Fibroblast of lung (primary cell): ENCODE measurements around the gene TEK. TPM values are rescaled to one million over a fixed set of nuclear protein-coding genes. Genes with fewer than 3 reads are reported as not detected.

Experiments used
- DNase-seq, 2 donors: peaks; one replicate each; pipeline versions ENCODE4 v3.0.0 to v3.0.0-alpha.2; 2010; ENCODE audit warnings: low read depth in 2 of 2
- H2AFZ ChIP-seq: 2 replicates; pipeline ENCODE4 v1.5.1; 2012; ENCODE audit warnings: low read length, control low read depth, inconsistent platforms
- H3K27ac ChIP-seq: 2 replicates; pipeline ENCODE4 v1.5.1; 2011; ENCODE audit warnings: low read length, control low read depth; ENCODE audit not compliant: insufficient read depth
- H3K27me3 ChIP-seq: 2 replicates; pipeline ENCODE4 v1.5.1; 2011; ENCODE audit warnings: mild to moderate bottlenecking, low read length; ENCODE audit not compliant: control insufficient read depth, insufficient read depth
- H3K36me3 ChIP-seq: 2 replicates; pipeline ENCODE4 v1.5.1; 2011; ENCODE audit warnings: low read length; ENCODE audit not compliant: control insufficient read depth, insufficient read depth
- H3K4me1 ChIP-seq: 2 replicates; pipeline ENCODE4 v1.5.1; 2011; ENCODE audit warnings: low read length; ENCODE audit not compliant: control insufficient read depth, insufficient read depth; ENCODE audit errors: extremely low read depth
- H3K4me2 ChIP-seq: 2 replicates; pipeline ENCODE4 v1.5.1; 2011; ENCODE audit warnings: low read length, control low read depth; ENCODE audit not compliant: insufficient read depth; ENCODE audit errors: extremely low read depth
- H3K4me3 ChIP-seq, 4 experiments: fragments of 200-600 bp in 1 of 4; sonication (generic) in 1 of 4; replicated peaks in 1 of 4; 2 replicates each; pipeline ENCODE4 v1.5.1; 2011 to 2016; ENCODE audit warnings: low read length in 4 of 4, low read depth in 3 of 4, mild to moderate bottlenecking in 3 of 4, control low read depth in 2 of 4, inconsistent platforms in 1 of 4, mixed read lengths in 1 of 4; ENCODE audit not compliant: insufficient read depth in 1 of 4; ENCODE audit errors: control extremely low read depth in 1 of 4
- H3K79me2 ChIP-seq: 2 replicates; pipeline ENCODE4 v1.5.1; 2012; ENCODE audit warnings: mild to moderate bottlenecking, low read length, inconsistent platforms; ENCODE audit not compliant: control insufficient read depth, insufficient read depth
- H3K9ac ChIP-seq: 2 replicates; pipeline ENCODE4 v1.5.1; 2011; ENCODE audit warnings: mild to moderate bottlenecking, low read length, control low read depth; ENCODE audit not compliant: insufficient read depth
- H3K9me3 ChIP-seq: 2 replicates; pipeline ENCODE4 v1.5.1; 2012; ENCODE audit warnings: low read depth, low read length; ENCODE audit not compliant: control insufficient read depth, insufficient read depth
- H4K20me1 ChIP-seq: 2 replicates; pipeline ENCODE4 v1.5.1; 2011; ENCODE audit warnings: low read length; ENCODE audit not compliant: control insufficient read depth, insufficient read depth; ENCODE audit errors: extremely low read depth
- CTCF ChIP-seq, 2 donors: IDR thresholded peaks in 1 of 2; conservative IDR thresholded peaks in 1 of 2; 1 replicate in 1 of 2; 2 replicates in 1 of 2; pipeline ENCODE4 v1.5.1; 2011 to 2012; ENCODE audit warnings: low read length in 2 of 2, control low read depth in 1 of 2, inconsistent platforms in 1 of 2, low read depth in 1 of 2, mild to moderate bottlenecking in 1 of 2
- EZH2 ChIP-seq: IDR thresholded peaks from 2 replicates; pipeline ENCODE4 v1.5.1; 2012; ENCODE audit warnings: low read length, control low read depth, mild to moderate bottlenecking; ENCODE audit errors: missing control alignments
- polyA plus RNA-seq, 2 donors: library from polyadenylated mRNA; depleted of rRNA in 1 of 2; stranded (reverse) in 1 of 2; unstranded in 1 of 2; fragments of >200 nt; gene quantifications; 2 replicates each; pipeline ENCODE4 v1.2.1, GENCODE V29; 2011 to 2012; ENCODE audit warnings: missing spikeins in 1 of 2
- total RNA-seq: library from RNA; depleted of rRNA; stranded (reverse); fragments of >200 nt; gene quantifications from 2 replicates; pipeline ENCODE4 v1.2.1, GENCODE V29; 2014

TEK gene
- total and polyA plus RNA-seq, 2 donors (not counting 1 experiment from before 2014, with no cell fraction given): 0.77 to 1.8 TPM

GRCh38 chr9:27206041-27206440 lies 97.0 kb downstream of the TEK start:
- no peak for DNase-seq
- no peak for TF ChIP-seq CTCF (conservative IDR thresholded peaks at IDR 0.05 in 1 of 2, IDR thresholded peaks at IDR 0.05 in 1 of 2; ENCODE audit: low read depth in 1 of 2, low read length in 2 of 2)
- no peak for TF ChIP-seq EZH2
- H3K4me2 ChIP-seq: no peak overlapping the region

GRCh38 chr9:27209034-27209433 lies 100.0 kb downstream of the TEK start:
- H3K4me3 ChIP-seq: no peak overlapping the region
- no peaks in the 10 kb centered on the region for H3K27me3 ChIP-seq
- H3K36me3 ChIP-seq: no peaks in the 10 kb centered on the region
- no peaks in the 10 kb centered on the region for H4K20me1 ChIP-seq
- peak in 1 of 2 donors; percentile 12 for DNase-seq
- H3K27ac ChIP-seq: no peak overlapping the region
- H3K79me2 ChIP-seq: no peaks in the 10 kb centered on the region
- TF ChIP-seq CTCF (conservative IDR thresholded peaks at IDR 0.05 in 1 of 2, IDR thresholded peaks at IDR 0.05 in 1 of 2; ENCODE audit: low read depth in 1 of 2, low read length in 2 of 2): no peak
- TF ChIP-seq EZH2: no peak
- H2AFZ ChIP-seq: no peak overlapping the region
- no peak overlapping the region for H3K9ac ChIP-seq
- H3K4me2 ChIP-seq: no peak overlapping the region
- no peaks in the 10 kb centered on the region for H3K9me3 ChIP-seq
- no peaks in the 10 kb centered on the region for H3K4me1 ChIP-seq

More at GRCh38 chr9:27206041-27206440, 97.0 kb downstream of the TEK start:
- H3K36me3 ChIP-seq: no peaks in the 10 kb centered on the region
- H3K79me2 ChIP-seq: no peaks in the 10 kb centered on the region
- H4K20me1 ChIP-seq: no peaks in the 10 kb centered on the region
- no peak overlapping the region for H2AFZ ChIP-seq
- no peaks in the 10 kb centered on the region for H3K9me3 ChIP-seq
- H3K4me3 ChIP-seq: no peak overlapping the region
- no peak overlapping the region for H3K27ac ChIP-seq
- no peak overlapping the region for H3K9ac ChIP-seq
- H3K4me1 ChIP-seq: no peaks in the 10 kb centered on the region
- no peaks in the 10 kb centered on the region for H3K27me3 ChIP-seq

GRCh38 chr9:27210588-27210987 lies 101.6 kb downstream of the TEK start:
- Histone ChIP-seq H3K36me3 (no peaks in the 10 kb centered on the region), H3K9ac (no peak overlapping the region), H2AFZ (no peak overlapping the region), H3K4me2 (no peak overlapping the region), H3K79me2 (no peaks in the 10 kb centered on the region), H3K9me3 (no peaks in the 10 kb centered on the region), H3K27ac (no peak overlapping the region), H4K20me1 (no peaks in the 10 kb centered on the region), H3K4me1 (no peaks in the 10 kb centered on the region), H3K27me3 (no peaks in the 10 kb centered on the region), H3K4me3 (no peak overlapping the region)
- TF ChIP-seq EZH2: no peak
- TF ChIP-seq CTCF (conservative IDR thresholded peaks at IDR 0.05 in 1 of 2, IDR thresholded peaks at IDR 0.05 in 1 of 2; ENCODE audit: low read depth in 1 of 2, low read length in 2 of 2): no peak
- no peak for DNase-seq
